IPS-18a (cell line): ENCODE measurements around the gene YIPF1.

Experiments used
- H3K27ac ChIP-seq: one replicate; pipeline ENCODE4 v1.5.1; 2013; ENCODE audit warnings: low read length
- H3K27me3 ChIP-seq: one replicate; pipeline ENCODE4 v1.6.1; 2013; ENCODE audit warnings: mild to moderate bottlenecking, low read length; ENCODE audit not compliant: control insufficient read depth, insufficient read depth
- H3K36me3 ChIP-seq: one replicate; pipeline ENCODE4 v1.6.1; 2013; ENCODE audit warnings: low read depth, low read length; ENCODE audit not compliant: control insufficient read depth
- H3K4me1 ChIP-seq: one replicate; pipeline ENCODE4 v1.6.1; 2013; ENCODE audit warnings: low read depth, low read length; ENCODE audit not compliant: control insufficient read depth
- H3K4me3 ChIP-seq: one replicate; pipeline ENCODE4 v1.5.1; 2013; ENCODE audit warnings: low read length
- H3K9ac ChIP-seq: one replicate; pipeline ENCODE4 v1.6.1; 2013; ENCODE audit warnings: mild to moderate bottlenecking, low read length, moderate library complexity
- H3K9me3 ChIP-seq: one replicate; pipeline ENCODE4 v1.6.1; 2013; ENCODE audit warnings: low read depth, low read length; ENCODE audit not compliant: control insufficient read depth

The YIPF1 gene

GRCh38 chr1:53869454-53870117, 20.0 kb downstream of the YIPF1 start:
- H3K36me3 ChIP-seq, result peaks cover 19% of the 10 kb centered on the region
- H3K9ac ChIP-seq, result no peak overlapping the region
- H3K9me3 ChIP-seq, result no peaks in the 10 kb centered on the region
- no peaks in the 10 kb centered on the region for H3K4me1 ChIP-seq
- H3K4me3 ChIP-seq, result no peak overlapping the region
- no peak overlapping the region for H3K27ac ChIP-seq
- H3K27me3 ChIP-seq, result no peaks in the 10 kb centered on the region

DNA sequence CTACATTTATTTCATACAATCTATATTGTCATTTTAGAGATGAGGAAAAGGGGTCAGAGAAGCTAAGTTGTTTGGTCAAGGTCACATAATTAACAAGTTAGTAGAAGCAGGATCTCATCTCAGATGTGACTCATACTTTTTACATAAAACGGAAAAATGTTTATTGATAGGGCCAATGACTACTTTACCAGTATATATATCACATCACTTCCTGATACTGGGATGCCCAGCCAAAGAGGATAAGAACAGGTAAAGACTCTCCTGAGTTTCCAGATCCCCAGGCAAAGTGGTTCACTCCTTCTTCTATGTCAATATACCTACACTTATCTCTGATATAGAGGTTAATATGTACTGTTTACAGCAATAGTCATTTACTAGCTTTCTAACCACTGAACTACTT, 21.0 kb downstream of the YIPF1 start:
- H3K4me3 ChIP-seq, result no peak overlapping the region
- H3K27ac ChIP-seq, result no peak overlapping the region
- H3K27me3 ChIP-seq, result no peaks in the 10 kb centered on the region
- no peak overlapping the region for H3K9ac ChIP-seq
- H3K4me1 ChIP-seq, result no peaks in the 10 kb centered on the region
- no peaks in the 10 kb centered on the region for H3K9me3 ChIP-seq
- peaks cover 19% of the 10 kb centered on the region for H3K36me3 ChIP-seq

DNA sequence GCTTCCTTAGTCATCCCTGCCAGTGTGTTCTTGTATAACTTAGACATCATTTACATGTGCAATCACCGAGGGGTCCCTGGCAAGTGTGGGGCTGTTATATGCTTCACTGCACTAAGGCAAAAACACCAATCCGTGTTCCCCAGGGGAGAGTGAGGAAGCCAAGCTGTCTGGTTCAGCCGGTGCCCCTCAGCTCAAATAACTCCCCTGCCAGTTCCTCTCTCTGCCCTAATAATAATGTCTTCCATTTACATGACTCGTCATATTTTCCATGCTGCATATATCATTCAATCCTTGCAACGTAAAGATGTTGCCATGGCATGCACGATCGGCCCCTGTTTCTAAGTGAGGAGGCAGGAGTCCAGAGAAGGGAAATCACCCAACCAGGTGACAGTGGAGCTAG, 27.1 kb downstream of the YIPF1 start:
- no peaks in the 10 kb centered on the region for H3K27me3 ChIP-seq
- H3K4me1 ChIP-seq, result peaks cover 5% of the 10 kb centered on the region
- peaks cover 14% of the 10 kb centered on the region for H3K36me3 ChIP-seq
- H3K9ac ChIP-seq, result no peak overlapping the region
- H3K27ac ChIP-seq, result no peak overlapping the region
- H3K4me3 ChIP-seq, result no peak overlapping the region
- H3K9me3 ChIP-seq, result no peaks in the 10 kb centered on the region

DNA sequence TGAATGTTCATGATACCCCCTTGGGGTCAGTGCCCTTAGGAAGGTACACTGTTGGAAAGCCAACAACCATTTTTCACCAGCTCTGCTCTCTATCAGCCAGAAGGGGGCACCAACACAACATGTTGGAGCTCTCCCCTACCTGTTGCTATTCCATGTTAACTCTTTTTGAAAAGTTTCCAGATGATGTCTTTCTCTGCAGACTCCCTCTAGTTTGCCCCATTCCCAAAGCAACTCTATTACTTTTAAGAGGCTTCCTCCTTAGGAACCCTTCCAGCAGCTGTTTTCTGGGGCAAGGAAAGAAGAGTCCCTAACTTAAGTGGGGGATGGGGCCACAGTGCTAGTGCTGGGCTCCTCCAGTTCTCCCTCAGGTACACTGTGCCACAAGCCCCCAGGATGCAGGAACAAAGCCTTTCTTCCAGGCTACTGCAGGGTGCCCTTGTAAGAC, 28.6 kb downstream of the YIPF1 start:
- Histone ChIP-seq H3K36me3 (peaks cover 20% of the 10 kb centered on the region), H3K27me3 (no peaks in the 10 kb centered on the region), H3K4me1 (peaks cover 5% of the 10 kb centered on the region), H3K4me3 (no peak overlapping the region), H3K27ac (no peak overlapping the region), H3K9ac (no peak overlapping the region), H3K9me3 (no peaks in the 10 kb centered on the region)

GRCh38 chr1:53851571-53852285, 37.9 kb downstream of the YIPF1 start:
- H3K4me3 ChIP-seq, result no peak overlapping the region
- H3K27me3 ChIP-seq, result no peaks in the 10 kb centered on the region
- peaks cover 23% of the 10 kb centered on the region for H3K36me3 ChIP-seq
- no peaks in the 10 kb centered on the region for H3K9me3 ChIP-seq
- H3K27ac ChIP-seq, result no peak overlapping the region
- no peak overlapping the region for H3K9ac ChIP-seq
- H3K4me1 ChIP-seq, result no peaks in the 10 kb centered on the region

- no peak overlapping the region for H3K27ac ChIP-seq
- H3K36me3 ChIP-seq, result peaks cover 11% of the 10 kb centered on the region
- H3K9me3 ChIP-seq, result no peaks in the 10 kb centered on the region
- H3K4me1 ChIP-seq, result no peaks in the 10 kb centered on the region
- no peak overlapping the region for H3K4me3 ChIP-seq
- H3K27me3 ChIP-seq, result no peaks in the 10 kb centered on the region
- no peak overlapping the region for H3K9ac ChIP-seq
Observed at GRCh38 chr1:53850082-53850673, 39.4 kb downstream of the YIPF1 start.

DNA sequence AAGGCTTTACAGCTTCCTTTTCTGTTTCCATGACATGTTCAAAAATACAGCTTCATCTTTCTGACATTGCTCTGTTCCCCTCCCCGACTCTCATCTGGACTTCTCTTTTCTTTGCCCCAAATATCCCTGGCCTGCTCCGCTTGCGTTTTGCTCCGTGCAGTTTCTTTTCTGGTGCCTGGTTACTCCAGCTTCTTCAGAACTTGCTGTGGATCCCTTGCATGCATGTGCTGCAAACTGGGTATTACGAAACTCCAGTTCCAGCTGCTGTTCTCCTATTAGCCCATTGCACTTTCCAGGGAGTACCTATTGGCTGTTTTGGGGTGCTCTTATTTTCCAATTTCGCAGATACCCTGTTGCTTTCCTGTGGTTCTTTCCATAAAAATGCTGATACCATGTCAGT, 41.6 kb downstream of the YIPF1 start:
- peaks cover 5% of the 10 kb centered on the region for H3K36me3 ChIP-seq
- H3K27ac ChIP-seq, result no peak overlapping the region
- no peaks in the 10 kb centered on the region for H3K4me1 ChIP-seq
- H3K4me3 ChIP-seq, result no peak overlapping the region
- H3K27me3 ChIP-seq, result no peaks in the 10 kb centered on the region
- no peaks in the 10 kb centered on the region for H3K9me3 ChIP-seq
- no peak overlapping the region for H3K9ac ChIP-seq

GRCh38 chr1:53842347-53842746, 47.2 kb downstream of the YIPF1 start:
- Histone ChIP-seq H3K36me3 (no peaks in the 10 kb centered on the region), H3K27me3 (no peaks in the 10 kb centered on the region), H3K4me1 (no peaks in the 10 kb centered on the region), H3K9ac (no peak overlapping the region), H3K9me3 (no peaks in the 10 kb centered on the region), H3K27ac (no peak overlapping the region), H3K4me3 (no peak overlapping the region)

DNA sequence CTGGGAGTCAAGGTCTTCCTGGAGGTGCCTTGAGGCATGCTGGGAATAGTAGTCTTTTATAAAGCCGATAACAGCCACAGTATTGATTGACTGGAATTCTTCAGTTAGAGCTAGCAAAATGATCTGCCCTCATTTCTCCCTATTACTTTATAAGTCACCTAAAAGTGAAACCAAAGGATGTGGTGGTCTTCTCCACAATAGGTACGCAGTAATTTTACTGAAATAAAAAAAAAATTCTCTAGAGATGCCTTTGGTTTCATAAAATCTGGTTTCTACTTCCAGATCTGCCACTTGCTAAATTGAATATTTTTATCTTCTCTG, 51.0 kb downstream of the YIPF1 start:
- H3K4me1 ChIP-seq, result no peaks in the 10 kb centered on the region
- peak overlapping the region; percentile 84 for H3K9ac ChIP-seq
- H3K4me3 ChIP-seq, result peak overlapping the region; percentile 93

DNA sequence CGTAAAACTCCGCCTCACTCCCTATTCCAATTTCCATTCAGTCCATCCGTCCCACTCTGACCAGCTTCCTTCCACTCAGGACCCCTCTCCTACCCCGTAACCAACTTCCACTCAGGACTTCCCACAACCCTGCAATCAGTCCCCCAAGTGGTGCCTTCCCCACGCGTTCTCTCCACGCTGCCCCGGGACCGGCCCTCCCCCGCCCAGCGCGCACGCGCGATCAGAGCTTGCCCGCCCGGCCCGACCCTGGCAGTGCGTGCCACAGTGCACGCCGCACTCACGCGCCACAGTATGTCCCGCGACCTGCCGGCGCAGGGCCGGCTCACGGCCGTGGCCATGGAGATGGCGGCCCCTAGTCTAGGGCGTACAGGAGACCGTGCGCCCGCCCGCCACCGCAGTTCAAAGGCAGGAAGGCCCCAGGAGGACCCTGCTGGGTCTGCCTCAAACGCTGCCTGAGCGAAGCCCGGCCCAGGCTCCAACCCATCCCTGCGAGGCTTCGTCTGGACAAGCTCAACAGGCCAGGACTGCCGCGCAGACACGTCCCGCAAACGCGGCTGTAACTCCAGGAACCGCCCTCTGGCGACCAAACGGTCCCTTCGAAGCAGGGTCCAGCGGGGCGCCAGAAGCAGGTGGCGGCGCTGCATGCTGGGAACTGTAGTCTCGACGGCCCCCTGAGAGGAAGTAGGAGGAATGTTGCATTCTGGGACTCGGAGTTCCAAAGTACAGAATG, 51.5 kb downstream of the YIPF1 start, which contains the start of gene NDC1:
TSS of gene NDC1 (minus strand) at position 373 of the 730 bp plus-strand sequence. CDS start at position 338, 35 bp downstream.
- Histone ChIP-seq H3K4me1 (no peaks in the 10 kb centered on the region), H3K27me3 (no peaks in the 10 kb centered on the region), H3K27ac (peak within 1 kb of the TSS; percentile 83), H3K36me3 (peaks cover 9% of the 10 kb centered on the region), H3K9ac (peak within 1 kb of the TSS; percentile 84), H3K9me3 (no peaks in the 10 kb centered on the region), H3K4me3 (peak within 1 kb of the TSS; percentile 93)

More for the DNA sequence above, 51.0 kb downstream of the YIPF1 start:
- no peaks in the 10 kb centered on the region for H3K9me3 ChIP-seq
- H3K27me3 ChIP-seq, result no peaks in the 10 kb centered on the region
- peaks cover 9% of the 10 kb centered on the region for H3K36me3 ChIP-seq
- H3K27ac ChIP-seq, result no peak overlapping the region

GRCh38 chr1:53837646-53837923, 52.0 kb downstream of the YIPF1 start:
- Histone ChIP-seq H3K27ac (peak overlapping the region; percentile 9), H3K9me3 (no peaks in the 10 kb centered on the region), H3K36me3 (peaks cover 10% of the 10 kb centered on the region), H3K4me1 (no peaks in the 10 kb centered on the region), H3K27me3 (no peaks in the 10 kb centered on the region), H3K9ac (peak overlapping the region; percentile 84), H3K4me3 (peak overlapping the region; percentile 93)
